Liver (tissue), 9 donors: Measurements from ENCODE around the gene HLCS. TPM values are rescaled to one million over a fixed set of nuclear protein-coding genes. Genes with fewer than 3 reads are reported as not detected.
"Not testable (repeated sequence)": the region's sequence is repeated elsewhere in the genome, so short reads cannot be mapped to it uniquely, and the experiment has no call there.

ENCODE experiments used
- DNase-seq: peaks from one replicate; pipeline ENCODE4 v3.0.0-alpha.2; 2017; ENCODE audit warnings: low spot score
- H3K27ac ChIP-seq, 2 donors: one replicate each; pipeline ENCODE4 v1.7.0; 2013; ENCODE audit warnings: inconsistent platforms in 2 of 2, low read length in 2 of 2, control low read depth in 1 of 2, low read depth in 1 of 2, mild to moderate bottlenecking in 1 of 2
- H3K27me3 ChIP-seq, 4 donors: one replicate each; pipeline versions ENCODE4 v1.6.1 to v1.7.0; 2013; ENCODE audit warnings: low read length in 3 of 4, inconsistent platforms in 1 of 4, mild to moderate bottlenecking in 1 of 4, moderate library complexity in 1 of 4; ENCODE audit not compliant: control insufficient read depth in 4 of 4, insufficient read depth in 4 of 4
- H3K36me3 ChIP-seq, 4 donors: one replicate each; pipeline versions ENCODE4 v1.6.1 to v1.7.0; 2013; ENCODE audit warnings: low read length in 3 of 4, mild to moderate bottlenecking in 3 of 4, low read depth in 1 of 4, moderate library complexity in 1 of 4; ENCODE audit not compliant: control insufficient read depth in 4 of 4, insufficient read depth in 3 of 4
- H3K4me1 ChIP-seq, 4 donors: one replicate each; pipeline versions ENCODE4 v1.6.1 to v1.7.0; 2013; ENCODE audit warnings: low read length in 3 of 4, mild to moderate bottlenecking in 3 of 4, moderate library complexity in 1 of 4; ENCODE audit not compliant: control insufficient read depth in 4 of 4, insufficient read depth in 4 of 4
- H3K4me3 ChIP-seq, 3 donors: one replicate each; pipeline versions ENCODE4 v1.6.1 to v1.7.0; 2013; ENCODE audit warnings: low read length in 3 of 3, control low read depth in 1 of 3, low read depth in 1 of 3, mild to moderate bottlenecking in 1 of 3
- H3K9ac ChIP-seq, 2 donors: one replicate each; pipeline ENCODE4 v1.7.0; 2013; ENCODE audit warnings: low read length in 2 of 2, mild to moderate bottlenecking in 2 of 2, moderate library complexity in 2 of 2, control low read depth in 1 of 2, low read depth in 1 of 2
- H3K9me3 ChIP-seq, 4 donors: one replicate each; pipeline versions ENCODE4 v1.6.1 to v1.7.0; 2013; ENCODE audit warnings: low read length in 3 of 4; ENCODE audit not compliant: control insufficient read depth in 4 of 4
- ATF3 ChIP-seq: IDR thresholded peaks from 2 replicates; pipeline ENCODE4 v1.6.1; 2016; ENCODE audit warnings: antibody characterized with exemption
- CTCF ChIP-seq: fragments of 150-350 bp; IDR thresholded peaks from 2 replicates; pipeline ENCODE4 v1.5.1; 2017; ENCODE audit warnings: improper control_type of control experiment, low read depth, low read length; ENCODE audit not compliant: missing input control
- EGR1 ChIP-seq, 2 donors: IDR thresholded peaks; 2 replicates each; pipeline ENCODE4 v1.6.1; 2016 to 2018; ENCODE audit warnings: antibody characterized with exemption in 2 of 2, low read depth in 2 of 2
- FOXA1 ChIP-seq: IDR thresholded peaks from 2 replicates; pipeline ENCODE4 v1.6.1; 2016; ENCODE audit warnings: antibody characterized with exemption
- HNF4A ChIP-seq, 2 donors: conservative IDR thresholded peaks; 2 replicates each; pipeline ENCODE4 v1.6.1; 2016; ENCODE audit warnings: antibody characterized with exemption in 2 of 2, mild to moderate bottlenecking in 2 of 2
- HNF4G ChIP-seq: IDR thresholded peaks from 2 replicates; pipeline ENCODE4 v1.6.1; 2016; ENCODE audit warnings: antibody characterized with exemption
- JUND ChIP-seq, 2 donors: IDR thresholded peaks; 2 replicates each; pipeline ENCODE4 v1.6.1; 2016; ENCODE audit warnings: antibody characterized with exemption in 2 of 2
- NR2F2 ChIP-seq: IDR thresholded peaks from 2 replicates; pipeline ENCODE4 v1.6.1; 2016; ENCODE audit warnings: antibody characterized with exemption
- SP1 ChIP-seq: IDR thresholded peaks from 2 replicates; pipeline ENCODE4 v1.6.1; 2018; ENCODE audit warnings: antibody characterized with exemption, mild to moderate bottlenecking
- ZBTB33 ChIP-seq: IDR thresholded peaks from 2 replicates; pipeline ENCODE4 v1.6.1; 2016; ENCODE audit warnings: antibody characterized with exemption
- WGBS: extraction: QIAGEN DNeasy Blood & Tissue Kit; methylation state at CpG from one replicate; pipeline ENCODE4 v1.1.7; 2013; 5-methylcytosine and 5-hydroxymethylcytosine counted together
- polyA plus RNA-seq, 2 donors: library from polyadenylated mRNA; stranded (reverse) in 1 of 2; unstranded in 1 of 2; fragments of 200-250 nt in 1 of 2; fragments of >200 nt in 1 of 2; fragmentation: Nextera tagmentation in 1 of 2; extraction: Ambion mirVana in 1 of 2; gene quantifications; one replicate each; pipeline versions ENCODE4 v1.2.1 to v1.2.3, GENCODE V29; 2013 to 2015
- total RNA-seq, 2 donors: library from RNA; depleted of rRNA; stranded (reverse); fragments of >200 nt; gene quantifications; one replicate each; pipeline ENCODE4 v1.2.3, GENCODE V29; 2014
- TF ChIP-seq, protein P1 (sequence below): IDR thresholded peaks from 2 replicates; pipeline ENCODE4 v1.6.1; 2016; ENCODE audit warnings: antibody characterized with exemption, mild to moderate bottlenecking
- TF ChIP-seq, protein P2 (sequence below): IDR thresholded peaks from 2 replicates; pipeline ENCODE4 v1.6.1; 2016; ENCODE audit warnings: antibody characterized with exemption
- donor health status: healthy.
- donor health status: healthy.
- donor health status: healthy.
- donor health status: healthy.
- donor health status: healthy.

Gene HLCS
- total and polyA plus RNA-seq, 4 donors, result 6.6 to 22.5 (median 8.3) TPM

DNA sequence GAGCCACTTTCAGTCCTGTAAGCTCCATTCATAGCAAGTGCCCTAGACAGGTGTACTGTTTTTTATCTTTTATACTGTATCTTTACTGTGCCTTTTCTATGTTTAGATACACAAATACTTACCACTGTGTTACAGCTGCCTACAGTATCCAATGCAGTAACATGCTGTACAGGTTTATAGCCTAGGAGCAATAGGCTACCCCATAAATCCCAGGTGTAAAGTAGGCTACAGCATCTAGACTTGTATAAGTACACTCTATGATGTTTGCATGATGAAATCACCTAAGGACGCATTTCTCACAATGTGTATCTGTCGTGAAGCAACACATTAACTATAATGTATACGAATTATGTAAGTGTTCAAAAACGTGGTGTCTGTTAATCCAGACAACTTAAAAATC lies 10.7 kb downstream of the HLCS start:
- no peaks in the 10 kb centered on the region for H3K27me3 ChIP-seq
- TF ChIP-seq SP1 (no peak), FOXA1 (no peak), CTCF (no peak), ZBTB33 (no peak)
- 94% methylated on average over 4 of the region's 4 CpGs for WGBS

GRCh38 chr21:36952331-36952730 lies 14.1 kb downstream of the HLCS start:
- H3K27me3 ChIP-seq, H3K27ac ChIP-seq, H3K9ac ChIP-seq, H3K4me1 ChIP-seq, H3K9me3 ChIP-seq, H3K4me3 ChIP-seq, DNase-seq: not testable (repeated sequence)
- WGBS, result 99% methylated on average over 12 of the region's 12 CpGs
- peaks cover 3 to 13% (median 7%) of the 10 kb centered on the region in 4 donors for H3K36me3 ChIP-seq

More for the DNA sequence above, 10.7 kb downstream of the HLCS start:
- Histone ChIP-seq H3K9me3 (no peaks in the 10 kb centered on the region), H3K27ac (no peak overlapping the region), H3K36me3 (peaks cover 0 to 4% (median 4%) of the 10 kb centered on the region in 4 donors), H3K4me1 (no peaks in the 10 kb centered on the region), H3K9ac (no peak overlapping the region), H3K4me3 (no peak overlapping the region)
- DNase-seq, result no peak

GRCh38 chr21:36949171-36950141 lies 17.0 kb downstream of the HLCS start:
- 97% methylated on average over 6 of the region's 6 CpGs for WGBS
- Histone ChIP-seq H3K9me3 (peaks cover 0 to 6% (median 3%) of the 10 kb centered on the region in 4 donors), H3K27ac (no peak overlapping the region), H3K4me3 (no peak overlapping the region), H3K9ac (no peak overlapping the region), H3K36me3 (peaks cover 6 to 20% (median 10%) of the 10 kb centered on the region in 4 donors), H3K27me3 (no peaks in the 10 kb centered on the region), H3K4me1 (no peaks in the 10 kb centered on the region)
- no peak for DNase-seq
- TF ChIP-seq SP1 (no peak), NR2F2 (no peak), HNF4A (conservative IDR thresholded peaks at IDR 0.05) (no peak), JUND (IDR thresholded peaks at IDR 0.05) (no peak), EGR1 (IDR thresholded peaks at IDR 0.05; ENCODE audit: low read depth in 2 of 2) (no peak), HNF4G (no peak), ATF3 (no peak), ZBTB33 (no peak), CTCF (no peak)
- TF ChIP-seq, protein P1, sequence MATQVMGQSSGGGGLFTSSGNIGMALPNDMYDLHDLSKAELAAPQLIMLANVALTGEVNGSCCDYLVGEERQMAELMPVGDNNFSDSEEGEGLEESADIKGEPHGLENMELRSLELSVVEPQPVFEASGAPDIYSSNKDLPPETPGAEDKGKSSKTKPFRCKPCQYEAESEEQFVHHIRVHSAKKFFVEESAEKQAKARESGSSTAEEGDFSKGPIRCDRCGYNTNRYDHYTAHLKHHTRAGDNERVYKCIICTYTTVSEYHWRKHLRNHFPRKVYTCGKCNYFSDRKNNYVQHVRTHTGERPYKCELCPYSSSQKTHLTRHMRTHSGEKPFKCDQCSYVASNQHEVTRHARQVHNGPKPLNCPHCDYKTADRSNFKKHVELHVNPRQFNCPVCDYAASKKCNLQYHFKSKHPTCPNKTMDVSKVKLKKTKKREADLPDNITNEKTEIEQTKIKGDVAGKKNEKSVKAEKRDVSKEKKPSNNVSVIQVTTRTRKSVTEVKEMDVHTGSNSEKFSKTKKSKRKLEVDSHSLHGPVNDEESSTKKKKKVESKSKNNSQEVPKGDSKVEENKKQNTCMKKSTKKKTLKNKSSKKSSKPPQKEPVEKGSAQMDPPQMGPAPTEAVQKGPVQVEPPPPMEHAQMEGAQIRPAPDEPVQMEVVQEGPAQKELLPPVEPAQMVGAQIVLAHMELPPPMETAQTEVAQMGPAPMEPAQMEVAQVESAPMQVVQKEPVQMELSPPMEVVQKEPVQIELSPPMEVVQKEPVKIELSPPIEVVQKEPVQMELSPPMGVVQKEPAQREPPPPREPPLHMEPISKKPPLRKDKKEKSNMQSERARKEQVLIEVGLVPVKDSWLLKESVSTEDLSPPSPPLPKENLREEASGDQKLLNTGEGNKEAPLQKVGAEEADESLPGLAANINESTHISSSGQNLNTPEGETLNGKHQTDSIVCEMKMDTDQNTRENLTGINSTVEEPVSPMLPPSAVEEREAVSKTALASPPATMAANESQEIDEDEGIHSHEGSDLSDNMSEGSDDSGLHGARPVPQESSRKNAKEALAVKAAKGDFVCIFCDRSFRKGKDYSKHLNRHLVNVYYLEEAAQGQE, result no peak
- TF ChIP-seq, protein P2, sequence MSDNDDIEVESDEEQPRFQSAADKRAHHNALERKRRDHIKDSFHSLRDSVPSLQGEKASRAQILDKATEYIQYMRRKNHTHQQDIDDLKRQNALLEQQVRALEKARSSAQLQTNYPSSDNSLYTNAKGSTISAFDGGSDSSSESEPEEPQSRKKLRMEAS, result no peak
